ENCODE measurements around the gene MYRF.

GRCh38 chr11:61793829-61794204 lies 41.4 kb downstream of the MYRF start:
- TF ChIP-seq CTCF (IDR thresholded peaks at IDR 0.05) (no peak), EZH2 (IDR thresholded peaks at IDR 0.05) (no peak), EZH2phosphoT487 (IDR thresholded peaks at IDR 0.05) (no peak)

Measured in neural progenitor cell (in vitro differentiated cells).